Hepatocyte (in vitro differentiated cells): Measurements from ENCODE around the gene TOX4.

ENCODE experiments used
- EZH2phosphoT487 ChIP-seq: fragments of 200-600 bp; sonication (generic); IDR thresholded peaks from one replicate; pipeline ENCODE4 v1.6.1; 2018; ENCODE audit warnings: antibody characterized with exemption, mild to moderate bottlenecking, low read depth, moderate library complexity; ENCODE audit not compliant: unreplicated experiment, severe bottlenecking
- TF ChIP-seq, protein P1 (sequence below): fragments of 200-600 bp; sonication (generic); IDR thresholded peaks from 2 replicates; pipeline ENCODE4 v1.5.1; 2016; ENCODE audit warnings: antibody characterized with exemption, mild to moderate bottlenecking; ENCODE audit not compliant: poor library complexity

DNA sequence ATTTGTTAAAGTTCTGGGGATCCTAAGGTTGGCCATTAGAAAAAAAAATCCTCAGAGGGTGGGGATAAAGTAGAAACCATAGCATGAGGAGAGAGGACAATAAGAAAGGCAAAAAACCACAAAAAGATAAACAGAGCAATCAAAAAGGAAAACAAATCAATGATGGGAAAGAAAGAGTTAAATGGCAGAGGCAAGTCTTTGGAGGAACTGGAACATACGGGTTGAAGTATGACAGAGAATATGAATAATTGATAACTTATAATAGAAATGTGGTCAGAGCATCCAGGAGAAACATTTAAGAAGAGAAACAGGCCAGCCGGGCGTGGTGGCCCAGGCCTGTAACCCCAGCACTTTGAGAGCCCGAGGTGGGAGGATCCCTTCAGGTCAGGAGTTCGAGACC is 67.0 kb downstream of the TOX4 start:
- TF ChIP-seq EZH2phosphoT487, result no peak
- TF ChIP-seq, protein P1, sequence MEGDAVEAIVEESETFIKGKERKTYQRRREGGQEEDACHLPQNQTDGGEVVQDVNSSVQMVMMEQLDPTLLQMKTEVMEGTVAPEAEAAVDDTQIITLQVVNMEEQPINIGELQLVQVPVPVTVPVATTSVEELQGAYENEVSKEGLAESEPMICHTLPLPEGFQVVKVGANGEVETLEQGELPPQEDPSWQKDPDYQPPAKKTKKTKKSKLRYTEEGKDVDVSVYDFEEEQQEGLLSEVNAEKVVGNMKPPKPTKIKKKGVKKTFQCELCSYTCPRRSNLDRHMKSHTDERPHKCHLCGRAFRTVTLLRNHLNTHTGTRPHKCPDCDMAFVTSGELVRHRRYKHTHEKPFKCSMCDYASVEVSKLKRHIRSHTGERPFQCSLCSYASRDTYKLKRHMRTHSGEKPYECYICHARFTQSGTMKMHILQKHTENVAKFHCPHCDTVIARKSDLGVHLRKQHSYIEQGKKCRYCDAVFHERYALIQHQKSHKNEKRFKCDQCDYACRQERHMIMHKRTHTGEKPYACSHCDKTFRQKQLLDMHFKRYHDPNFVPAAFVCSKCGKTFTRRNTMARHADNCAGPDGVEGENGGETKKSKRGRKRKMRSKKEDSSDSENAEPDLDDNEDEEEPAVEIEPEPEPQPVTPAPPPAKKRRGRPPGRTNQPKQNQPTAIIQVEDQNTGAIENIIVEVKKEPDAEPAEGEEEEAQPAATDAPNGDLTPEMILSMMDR, result no peak
